NCI-H748 (cell line): Measurements from ENCODE around the gene SLC49A4.

Source experiments
- DNase-seq: peaks from one replicate; lab custom pipeline; 2025; ENCODE audit not compliant: unreplicated experiment; lab: John Stamatoyannopoulos, UW

SLC49A4 gene

GRCh38 chr3:122857019-122857418 is 62.1 kb downstream of the SLC49A4 start:
- no peak for DNase-seq

GRCh38 chr3:122858373-122858772 is 63.5 kb downstream of the SLC49A4 start:
- peak; percentile 15 for DNase-seq

- DNase-seq, result no peak
Observed at GRCh38 chr3:122859021-122859805, 64.3 kb downstream of the SLC49A4 start.

DNA sequence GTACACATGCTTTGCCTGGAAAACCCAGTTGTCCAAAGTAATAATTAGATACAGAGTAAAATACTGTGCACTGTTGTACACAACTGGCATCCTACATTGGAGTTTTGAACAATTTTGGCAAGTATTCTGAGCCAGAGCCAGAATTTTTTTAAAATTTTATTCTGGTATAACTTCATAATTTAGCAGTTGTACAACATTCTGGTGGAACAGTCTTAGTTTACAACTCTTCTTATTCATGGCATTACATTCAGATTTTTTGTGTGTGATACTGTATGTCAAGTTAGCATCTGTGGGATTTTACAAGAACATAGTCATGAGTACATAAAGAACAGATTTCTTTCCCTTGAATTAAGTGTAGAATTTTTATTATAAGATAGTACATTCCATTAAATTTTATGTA is 67.5 kb downstream of the SLC49A4 start:
- DNase-seq, result no peak

DNA sequence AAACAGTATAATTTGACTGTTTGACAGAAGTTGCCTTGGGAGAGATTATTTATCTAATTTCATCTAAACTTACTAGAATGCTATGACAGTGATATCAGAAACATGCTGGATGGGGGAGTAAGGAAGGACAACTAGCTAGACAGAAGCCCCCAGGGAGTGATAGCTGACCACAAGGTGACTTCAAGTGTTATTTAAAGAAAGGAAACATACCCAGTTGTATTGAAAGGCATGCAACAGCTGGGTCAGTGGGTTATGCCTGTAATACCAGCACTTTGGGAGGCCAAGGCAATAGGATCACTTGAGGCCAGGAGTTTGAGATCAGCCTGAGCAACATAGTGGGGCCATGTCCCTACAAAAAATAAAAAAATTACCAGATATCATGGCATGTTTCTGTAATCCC is 69.6 kb downstream of the SLC49A4 start:
- DNase-seq, result no peak

GRCh38 chr3:122868322-122868721 is 73.5 kb downstream of the SLC49A4 start:
- DNase-seq, result no peak

GRCh38 chr3:122873741-122874515 is 79.1 kb downstream of the SLC49A4 start:
- DNase-seq, result no peak

DNA sequence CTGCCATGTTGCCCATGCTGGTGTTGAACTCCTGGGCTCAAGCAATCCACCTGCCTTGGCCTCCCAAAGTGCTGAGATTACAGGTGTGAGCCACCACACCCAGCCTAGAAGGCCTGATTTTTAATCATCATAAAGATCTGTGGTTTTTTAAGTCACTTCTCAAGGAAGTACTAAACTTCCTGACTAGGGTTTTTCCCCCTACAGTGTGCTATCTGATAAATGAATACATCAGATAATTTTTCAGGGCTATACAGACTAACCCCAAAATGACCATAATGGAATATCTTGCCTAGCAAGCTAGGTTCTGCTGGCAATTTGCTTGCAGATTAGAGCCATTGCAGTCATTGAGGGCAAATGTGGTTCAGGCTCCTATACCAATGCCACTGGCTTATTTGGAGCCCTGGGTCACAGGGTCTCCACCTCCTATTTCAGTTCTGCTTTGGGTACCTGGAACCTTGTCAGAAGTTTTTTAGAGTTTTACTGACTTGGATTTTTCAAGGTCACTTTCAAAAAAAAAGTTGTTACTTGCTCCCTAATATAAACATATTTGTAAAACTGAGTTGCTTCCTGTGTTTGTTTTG is 80.8 kb downstream of the SLC49A4 start:
- no peak for DNase-seq

GRCh38 chr3:122880173-122880572 is 85.3 kb downstream of the SLC49A4 start:
- no peak for DNase-seq

- no peak for DNase-seq
Observed at GRCh38 chr3:122880624-122881023, 85.8 kb downstream of the SLC49A4 start.

- no peak for DNase-seq
Observed at GRCh38 chr3:122882361-122882947, 87.6 kb downstream of the SLC49A4 start.

- no peak for DNase-seq
Observed at GRCh38 chr3:122886251-122886650, 91.4 kb downstream of the SLC49A4 start.

DNA sequence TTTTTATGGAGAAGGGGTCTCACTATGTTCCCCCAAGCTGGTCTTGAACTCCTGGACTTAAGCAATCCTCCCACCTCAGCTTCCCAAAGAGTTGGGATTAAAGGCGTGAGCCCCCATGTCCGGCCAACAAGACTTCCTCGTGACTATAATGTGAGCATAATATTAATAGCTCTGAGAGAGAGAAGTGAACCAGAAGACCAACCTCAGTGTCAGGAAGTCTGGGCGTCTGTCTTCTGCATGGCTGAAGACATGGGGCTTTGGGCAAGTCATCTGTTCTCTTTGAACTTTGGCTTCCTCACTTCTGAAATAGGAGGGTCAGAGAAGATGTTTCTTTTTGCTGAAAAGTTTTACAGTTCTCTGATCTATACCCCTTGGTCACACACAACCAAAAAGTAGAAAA is 92.1 kb downstream of the SLC49A4 start:
- no peak for DNase-seq

DNA sequence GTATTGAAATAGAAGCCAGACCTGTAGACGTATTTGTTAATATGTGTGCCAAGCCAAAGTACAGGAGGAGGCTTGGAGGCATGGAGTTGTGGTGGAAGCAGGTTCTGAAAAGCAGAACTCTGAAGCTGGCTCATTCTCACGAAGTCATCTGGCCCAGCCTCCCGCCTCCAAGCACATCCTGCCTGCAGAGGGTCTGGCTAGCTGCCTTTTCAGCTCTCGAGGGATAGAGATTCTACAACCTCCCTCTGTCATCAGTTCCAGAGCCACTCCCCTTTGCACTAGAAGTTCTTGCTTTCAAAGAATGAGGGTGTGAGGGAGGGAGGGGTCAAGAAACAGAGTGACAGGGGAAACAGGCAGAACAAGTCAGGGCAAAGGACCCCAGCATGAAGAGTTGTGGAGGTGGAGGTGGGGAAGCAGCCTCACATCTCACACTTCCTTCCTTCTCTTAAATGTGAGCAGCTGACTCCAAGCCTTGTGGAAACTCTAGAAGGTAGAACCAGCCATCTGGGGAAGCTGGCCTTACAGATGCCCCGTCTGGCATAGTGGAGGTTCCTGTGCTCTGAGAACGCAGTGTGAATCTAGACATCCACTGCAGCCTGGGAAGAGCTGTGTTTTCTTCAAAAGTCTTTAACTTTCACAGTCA is 95.3 kb downstream of the SLC49A4 start:
- DNase-seq, result no peak

GRCh38 chr3:122890720-122891220 is 95.9 kb downstream of the SLC49A4 start:
- no peak for DNase-seq

DNA sequence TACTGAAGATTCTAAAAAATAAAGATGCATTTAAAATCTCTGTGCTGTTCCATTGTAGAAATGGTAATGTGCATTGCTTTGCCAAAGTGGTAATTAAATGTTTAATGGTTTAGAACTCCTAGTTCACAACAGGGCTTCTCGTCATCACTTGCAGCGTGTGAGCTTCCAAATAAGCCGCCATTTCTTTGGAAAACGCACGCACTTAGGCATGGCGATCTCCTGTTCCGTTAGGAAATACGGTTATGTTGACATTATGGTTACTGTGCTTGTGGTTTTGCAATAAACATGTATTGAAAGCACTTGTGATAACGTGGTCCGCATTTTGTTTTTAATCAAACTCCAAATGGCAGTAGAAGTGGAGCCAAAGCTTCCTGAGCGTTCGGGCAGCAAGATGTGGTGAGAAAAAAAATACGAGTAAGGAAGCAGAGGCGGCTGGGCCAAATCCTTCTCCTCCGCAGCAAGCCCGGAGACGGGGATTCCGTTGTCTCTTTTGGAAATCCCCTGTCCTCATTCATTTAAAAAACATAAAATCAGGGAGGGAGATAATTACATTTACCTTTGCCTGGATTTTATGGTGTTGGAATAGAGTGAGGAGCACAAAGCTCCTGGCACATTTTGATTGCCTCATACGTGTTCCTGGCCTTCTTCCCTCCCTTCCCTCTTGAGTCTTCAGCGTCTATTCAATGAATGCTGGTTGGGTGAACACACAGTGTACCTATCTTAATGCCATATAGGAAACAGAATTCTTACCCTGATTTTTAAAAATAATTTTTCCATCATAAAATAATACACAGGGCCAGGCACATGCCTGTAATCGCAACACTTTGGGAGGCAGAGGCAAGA is 97.5 kb downstream of the SLC49A4 start:
- no peak for DNase-seq

- no peak for DNase-seq
Observed at GRCh38 chr3:122893282-122893681, 98.4 kb downstream of the SLC49A4 start.

DNA sequence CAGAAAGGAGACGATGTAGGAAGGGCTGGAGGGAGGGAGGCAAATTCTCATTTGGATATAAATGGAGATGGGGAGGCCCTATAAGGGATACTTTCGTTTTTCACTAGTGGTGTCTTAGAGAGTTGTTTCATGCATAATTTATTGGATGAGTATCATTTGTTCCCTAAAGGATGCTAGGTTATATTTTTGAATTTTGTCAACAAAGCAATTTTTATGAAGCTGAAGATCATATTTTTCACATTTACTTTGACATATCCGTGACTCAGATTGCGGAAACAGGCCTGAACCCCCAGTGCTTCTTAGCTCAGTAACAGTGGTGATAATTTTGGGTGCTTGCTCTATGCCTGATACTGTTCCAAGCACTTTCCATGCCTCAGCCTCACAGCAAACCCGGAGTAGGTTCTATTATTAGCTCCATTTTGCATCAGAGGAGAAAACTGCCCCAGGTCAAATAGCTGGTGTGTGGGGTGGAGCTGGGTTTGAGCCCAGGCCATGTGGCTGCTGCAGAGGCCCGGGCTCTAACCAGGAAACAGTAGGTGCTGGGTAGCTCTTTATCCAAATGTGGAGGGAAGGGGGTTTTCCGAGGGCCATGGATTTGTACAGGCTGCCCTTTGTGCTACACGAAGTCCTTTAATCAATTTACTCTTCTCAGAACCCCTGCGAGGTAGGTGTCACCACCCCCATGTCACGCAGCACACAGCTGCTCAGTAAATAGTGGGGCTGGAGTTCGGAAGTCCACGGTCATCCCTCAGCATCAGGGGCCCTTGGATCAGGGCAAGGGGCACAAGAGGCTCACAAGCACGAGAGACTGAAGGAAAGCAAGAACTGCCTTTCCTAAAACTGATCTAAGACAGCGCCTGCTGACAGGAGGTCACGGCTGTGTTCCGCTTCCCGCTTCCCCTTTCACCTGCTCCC is 99.1 kb downstream of the SLC49A4 start:
- DNase-seq, result no peak

GRCh38 chr3:122898298-122898697 is 103.4 kb downstream of the SLC49A4 start:
- DNase-seq, result no peak
